ENCODE measurements around the gene RNF144A.

RNF144A gene

DNA sequence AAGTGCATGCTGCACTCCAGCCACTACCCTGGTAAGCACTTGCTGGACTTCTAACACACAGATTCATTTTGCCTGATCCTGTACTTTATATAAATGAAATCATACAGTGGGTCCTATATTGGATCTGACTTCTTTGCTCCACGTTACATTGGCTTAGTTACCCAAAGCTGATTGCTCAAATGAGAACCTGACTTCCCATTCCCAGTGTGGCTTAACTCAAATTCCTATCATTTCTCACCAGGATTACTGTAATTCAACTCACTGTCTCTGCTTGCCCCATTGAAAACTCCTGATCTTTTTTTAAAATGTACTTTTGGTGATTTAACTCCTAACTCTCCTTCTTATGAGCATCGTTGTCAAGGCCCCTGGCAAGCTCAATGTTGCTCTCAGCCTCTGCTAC, 38.2 kb upstream of the RNF144A start:
- TF ChIP-seq CTCF (IDR thresholded peaks at IDR 0.05) = no peak
- TF ChIP-seq ZFX (IDR thresholded peaks at IDR 0.05; ENCODE audit: borderline replicate concordance) = no peak
- no peak overlapping the region for H3K27ac ChIP-seq

DNA sequence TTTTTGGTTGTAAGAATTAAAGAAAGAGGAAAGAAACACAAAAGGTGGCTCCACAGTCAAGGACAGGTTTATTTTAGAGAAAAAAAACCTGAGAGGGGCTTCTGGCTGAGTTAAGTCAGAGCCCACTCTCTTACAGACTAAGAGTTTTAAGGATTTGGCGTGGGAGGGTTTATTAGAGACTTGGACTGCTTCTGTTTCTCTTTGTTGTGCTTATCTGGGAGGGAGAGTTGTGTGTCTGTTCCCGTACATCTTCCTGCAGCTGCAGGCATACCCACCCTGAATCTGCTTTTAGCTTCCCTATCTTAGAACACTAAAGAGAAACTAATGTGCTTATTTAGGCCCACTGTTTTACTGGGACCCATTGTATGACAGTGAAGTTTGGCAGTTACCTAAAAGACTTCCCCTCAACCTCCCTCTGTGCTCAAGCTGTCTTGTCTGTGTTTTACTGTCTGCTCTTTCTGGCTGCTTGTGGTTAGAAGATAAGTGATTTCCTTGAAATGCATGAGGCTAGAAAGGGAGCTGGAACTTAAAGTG, 36.9 kb upstream of the RNF144A start:
- H3K27ac ChIP-seq = no peak overlapping the region
- TF ChIP-seq ZFX (IDR thresholded peaks at IDR 0.05; ENCODE audit: borderline replicate concordance) (no peak), CTCF (IDR thresholded peaks at IDR 0.05) (no peak)

- TF ChIP-seq ZFX (IDR thresholded peaks at IDR 0.05; ENCODE audit: borderline replicate concordance) = no peak
- no peak overlapping the region for H3K27ac ChIP-seq
Observed at GRCh38 chr2:6881046-6881445, 36.2 kb upstream of the RNF144A start.

- no peak overlapping the region for H3K27ac ChIP-seq
- TF ChIP-seq CTCF (IDR thresholded peaks at IDR 0.05) (no peak), ZFX (IDR thresholded peaks at IDR 0.05; ENCODE audit: borderline replicate concordance) (no peak)
Observed at GRCh38 chr2:6881516-6881915, 35.7 kb upstream of the RNF144A start.

DNA sequence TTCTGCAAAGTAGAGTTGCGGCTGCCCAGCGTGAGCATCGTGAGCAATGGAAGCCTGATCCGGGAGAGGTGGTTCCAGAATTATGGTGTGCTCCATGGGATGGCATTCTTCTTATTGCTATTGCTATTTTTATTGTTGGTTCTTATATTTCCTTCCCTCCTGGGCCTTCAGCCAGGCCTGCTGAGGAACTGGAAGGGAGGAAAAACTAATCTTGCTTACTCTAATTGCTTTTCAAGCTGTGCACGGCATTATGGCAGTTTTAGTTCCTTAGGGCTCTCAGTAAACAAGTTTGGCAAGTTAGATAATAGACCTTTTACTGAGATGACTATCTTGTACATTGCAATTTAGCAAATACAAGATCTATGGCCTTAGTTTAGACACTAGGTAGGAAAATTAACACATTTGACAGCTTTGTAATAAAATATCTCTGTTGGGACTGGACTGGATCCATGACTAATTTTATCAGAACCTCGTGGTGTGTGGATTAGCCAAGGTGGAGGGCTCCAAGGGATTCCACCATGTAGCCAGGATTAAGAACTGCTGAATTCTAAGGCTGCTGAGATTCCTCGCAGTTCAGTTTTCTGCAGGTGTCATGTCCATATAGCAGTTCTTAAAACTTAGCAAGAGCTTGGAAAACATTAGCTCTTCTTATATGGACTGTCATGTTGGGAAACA, 33.6 kb upstream of the RNF144A start:
- no peak for TF ChIP-seq CTCF (IDR thresholded peaks at IDR 0.05)
- TF ChIP-seq ZFX (IDR thresholded peaks at IDR 0.05; ENCODE audit: borderline replicate concordance) = no peak
- 0 out of 2 replicates have a peak overlapping the region, but pooled peaks have one; percentile 22 for H3K27ac ChIP-seq

DNA sequence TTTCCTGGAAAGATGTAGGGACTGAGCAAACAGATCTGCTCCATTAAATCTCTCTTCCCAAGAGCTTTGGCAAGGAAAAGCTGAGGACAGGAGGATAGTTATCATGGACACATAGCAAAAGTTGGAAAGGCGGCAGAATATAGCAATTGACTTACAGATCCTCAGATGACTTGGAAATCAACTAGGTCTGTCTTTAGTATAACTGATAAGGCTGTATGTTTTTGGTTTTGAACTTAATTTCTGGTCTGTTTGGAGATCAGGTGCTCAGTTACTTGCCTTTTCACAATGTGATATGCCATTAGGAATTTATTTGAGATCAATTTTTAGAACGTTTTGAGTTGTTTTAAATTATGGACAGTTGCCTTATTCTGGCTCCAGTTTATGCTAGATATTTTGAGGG, 31.7 kb upstream of the RNF144A start:
- TF ChIP-seq ZFX (IDR thresholded peaks at IDR 0.05; ENCODE audit: borderline replicate concordance) (no peak), CTCF (IDR thresholded peaks at IDR 0.05) (no peak)
- no peak overlapping the region for H3K27ac ChIP-seq

DNA sequence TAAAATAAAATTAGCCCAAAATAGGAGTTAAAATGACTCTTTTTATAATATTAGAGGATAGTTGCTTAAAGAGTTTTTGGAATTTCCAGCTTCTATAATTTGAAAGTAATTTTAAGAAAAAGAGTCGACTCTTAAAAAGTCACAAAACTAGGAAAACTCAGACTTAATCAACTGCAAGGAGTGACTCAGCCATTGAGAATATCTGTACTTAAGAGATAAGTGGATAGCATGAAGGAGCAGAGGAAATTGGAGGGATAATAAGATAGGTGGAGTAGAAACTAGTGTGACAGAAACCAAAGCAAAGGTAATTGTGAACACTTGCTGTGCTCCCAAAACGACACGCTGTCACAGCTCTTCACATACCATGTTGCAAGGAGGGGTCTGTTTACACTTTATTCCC, 31.2 kb upstream of the RNF144A start:
- no peak overlapping the region for H3K27ac ChIP-seq
- TF ChIP-seq ZFX (IDR thresholded peaks at IDR 0.05; ENCODE audit: borderline replicate concordance) = no peak
- TF ChIP-seq CTCF (IDR thresholded peaks at IDR 0.05) = no peak
